PFSK-1 (cell line): ENCODE measurements around the gene TRIP6.

ENCODE experiments used
- POLR2AphosphoS5 ChIP-seq: IDR thresholded peaks from 2 replicates; pipeline ENCODE4 v1.6.1; 2012; ENCODE audit warnings: low read depth, mild to moderate bottlenecking, control low read depth, low read length, moderate library complexity
- SIN3A ChIP-seq: IDR thresholded peaks from 2 replicates; pipeline ENCODE4 v1.6.1; 2012; ENCODE audit warnings: mild to moderate bottlenecking, low read length, moderate library complexity, borderline replicate concordance; ENCODE audit not compliant: insufficient read depth
- TAF1 ChIP-seq: IDR thresholded peaks from 2 replicates; pipeline ENCODE4 v1.6.1; 2012; ENCODE audit warnings: low read length, control low read depth, borderline replicate concordance; ENCODE audit not compliant: insufficient read depth
- TF ChIP-seq, protein P1 (sequence below), 2 experiments: IDR thresholded peaks; 2 replicates each; pipeline versions ENCODE4 v1.6.1 to v1.8.0; 2011 to 2012; ENCODE audit warnings: low read depth in 2 of 2, low read length in 2 of 2, control low read depth in 1 of 2, inconsistent platforms in 1 of 2, mild to moderate bottlenecking in 1 of 2, moderate library complexity in 1 of 2; ENCODE audit not compliant: insufficient read depth in 1 of 2

- TF ChIP-seq TAF1 (no peak), POLR2AphosphoS5 (no peak), SIN3A (no peak)
- TF ChIP-seq, protein P1, sequence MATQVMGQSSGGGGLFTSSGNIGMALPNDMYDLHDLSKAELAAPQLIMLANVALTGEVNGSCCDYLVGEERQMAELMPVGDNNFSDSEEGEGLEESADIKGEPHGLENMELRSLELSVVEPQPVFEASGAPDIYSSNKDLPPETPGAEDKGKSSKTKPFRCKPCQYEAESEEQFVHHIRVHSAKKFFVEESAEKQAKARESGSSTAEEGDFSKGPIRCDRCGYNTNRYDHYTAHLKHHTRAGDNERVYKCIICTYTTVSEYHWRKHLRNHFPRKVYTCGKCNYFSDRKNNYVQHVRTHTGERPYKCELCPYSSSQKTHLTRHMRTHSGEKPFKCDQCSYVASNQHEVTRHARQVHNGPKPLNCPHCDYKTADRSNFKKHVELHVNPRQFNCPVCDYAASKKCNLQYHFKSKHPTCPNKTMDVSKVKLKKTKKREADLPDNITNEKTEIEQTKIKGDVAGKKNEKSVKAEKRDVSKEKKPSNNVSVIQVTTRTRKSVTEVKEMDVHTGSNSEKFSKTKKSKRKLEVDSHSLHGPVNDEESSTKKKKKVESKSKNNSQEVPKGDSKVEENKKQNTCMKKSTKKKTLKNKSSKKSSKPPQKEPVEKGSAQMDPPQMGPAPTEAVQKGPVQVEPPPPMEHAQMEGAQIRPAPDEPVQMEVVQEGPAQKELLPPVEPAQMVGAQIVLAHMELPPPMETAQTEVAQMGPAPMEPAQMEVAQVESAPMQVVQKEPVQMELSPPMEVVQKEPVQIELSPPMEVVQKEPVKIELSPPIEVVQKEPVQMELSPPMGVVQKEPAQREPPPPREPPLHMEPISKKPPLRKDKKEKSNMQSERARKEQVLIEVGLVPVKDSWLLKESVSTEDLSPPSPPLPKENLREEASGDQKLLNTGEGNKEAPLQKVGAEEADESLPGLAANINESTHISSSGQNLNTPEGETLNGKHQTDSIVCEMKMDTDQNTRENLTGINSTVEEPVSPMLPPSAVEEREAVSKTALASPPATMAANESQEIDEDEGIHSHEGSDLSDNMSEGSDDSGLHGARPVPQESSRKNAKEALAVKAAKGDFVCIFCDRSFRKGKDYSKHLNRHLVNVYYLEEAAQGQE (IDR thresholded peaks at IDR 0.05; ENCODE audit: insufficient read depth in 1 of 2, low read depth in 2 of 2, low read length in 2 of 2): no peak
These were observed 10.8 kb downstream of the TRIP6 start for GRCh38 chr7:100878013-100878412.
